BJ (cell line): ENCODE results near the gene CRKL. TPM values are rescaled to one million over a fixed set of nuclear protein-coding genes. Genes with fewer than 3 reads are reported as not detected.
A peak's percentile ranks its signal among the peaks of the same experiment; 100 is the strongest.

Experiments
- CTCF ChIA-PET: fragments of 350-600 bp; formaldehyde crosslinking; extraction: SDS; loops from one replicate; lab custom pipeline; 2021; ENCODE audit warnings: antibody characterized with exemption, inconsistent platforms; lab: Yijun Ruan, JAX
- POLR2A ChIA-PET: fragments of 300-600 bp; sonication (Branson Sonifier 250); formaldehyde crosslinking; extraction: SDS; loops from one replicate; lab custom pipeline; 2021; ENCODE audit warnings: antibody characterized with exemption; lab: Charles Lee
- DNase-seq: peaks from one replicate; pipeline ENCODE4 v3.0.0-alpha.2; 2011; ENCODE audit warnings: low read depth
- H3K27me3 ChIP-seq: 2 replicates; pipeline ENCODE4 v1.6.0; 2011; ENCODE audit warnings: low read length; ENCODE audit not compliant: control insufficient read depth, insufficient read depth
- H3K36me3 ChIP-seq: 2 replicates; pipeline ENCODE4 v1.5.1; 2011; ENCODE audit warnings: low read length; ENCODE audit not compliant: control insufficient read depth, insufficient read depth
- H3K4me3 ChIP-seq: 2 replicates; pipeline ENCODE4 v1.5.1; 2011; ENCODE audit warnings: low read depth, mild to moderate bottlenecking, control low read depth, low read length
- polyA plus RNA-seq: library from polyadenylated mRNA; depleted of rRNA; stranded (reverse); fragments of >200 nt; gene quantifications from 2 replicates; pipeline ENCODE4 v1.2.3, GENCODE V29; 2011
- TF ChIP-seq, protein P1 (sequence below): IDR thresholded peaks from 2 replicates; pipeline ENCODE4 v1.5.1; 2011; ENCODE audit warnings: low read depth, mild to moderate bottlenecking, control low read depth, inconsistent platforms, low read length, moderate library complexity; ENCODE audit not compliant: insufficient read depth

Gene CRKL
- polyA plus RNA-seq, 1 experiment = 14.7 TPM

DNA sequence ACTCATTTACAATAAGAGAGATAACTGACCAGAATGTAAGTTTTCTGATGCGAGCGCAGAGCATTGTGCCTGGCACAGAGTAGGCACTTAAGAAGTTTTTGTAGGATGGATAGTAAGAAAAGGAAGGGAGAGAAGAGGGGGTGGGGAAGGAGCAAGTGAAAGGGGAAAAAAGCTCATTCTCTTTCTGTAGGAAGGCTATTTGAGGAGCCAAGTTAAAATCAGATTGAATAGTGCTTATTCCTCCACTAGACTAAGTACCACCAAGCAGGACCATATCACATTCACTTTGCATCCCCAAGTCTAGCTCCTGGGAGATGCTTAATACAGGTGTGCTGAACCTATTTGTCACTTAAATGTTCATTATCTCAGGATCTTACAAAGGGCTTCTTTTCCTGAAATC, 14.1 kb upstream of the CRKL start:
- ChIA-PET POLR2A (no interaction called here), CTCF (interaction anchor here (0.8 to 3.9 kb wide), 2 partner anchors 18 to 54 kb away, joined by 4 to 18 read pairs; no protein-coding TSS in a partner anchor)
- Histone ChIP-seq H3K4me3 (no peak overlapping the region), H3K27me3 (no peaks in the 10 kb centered on the region), H3K36me3 (no peaks in the 10 kb centered on the region)
- DNase-seq = no peak
- TF ChIP-seq, protein P1, sequence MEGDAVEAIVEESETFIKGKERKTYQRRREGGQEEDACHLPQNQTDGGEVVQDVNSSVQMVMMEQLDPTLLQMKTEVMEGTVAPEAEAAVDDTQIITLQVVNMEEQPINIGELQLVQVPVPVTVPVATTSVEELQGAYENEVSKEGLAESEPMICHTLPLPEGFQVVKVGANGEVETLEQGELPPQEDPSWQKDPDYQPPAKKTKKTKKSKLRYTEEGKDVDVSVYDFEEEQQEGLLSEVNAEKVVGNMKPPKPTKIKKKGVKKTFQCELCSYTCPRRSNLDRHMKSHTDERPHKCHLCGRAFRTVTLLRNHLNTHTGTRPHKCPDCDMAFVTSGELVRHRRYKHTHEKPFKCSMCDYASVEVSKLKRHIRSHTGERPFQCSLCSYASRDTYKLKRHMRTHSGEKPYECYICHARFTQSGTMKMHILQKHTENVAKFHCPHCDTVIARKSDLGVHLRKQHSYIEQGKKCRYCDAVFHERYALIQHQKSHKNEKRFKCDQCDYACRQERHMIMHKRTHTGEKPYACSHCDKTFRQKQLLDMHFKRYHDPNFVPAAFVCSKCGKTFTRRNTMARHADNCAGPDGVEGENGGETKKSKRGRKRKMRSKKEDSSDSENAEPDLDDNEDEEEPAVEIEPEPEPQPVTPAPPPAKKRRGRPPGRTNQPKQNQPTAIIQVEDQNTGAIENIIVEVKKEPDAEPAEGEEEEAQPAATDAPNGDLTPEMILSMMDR = no peak

DNA sequence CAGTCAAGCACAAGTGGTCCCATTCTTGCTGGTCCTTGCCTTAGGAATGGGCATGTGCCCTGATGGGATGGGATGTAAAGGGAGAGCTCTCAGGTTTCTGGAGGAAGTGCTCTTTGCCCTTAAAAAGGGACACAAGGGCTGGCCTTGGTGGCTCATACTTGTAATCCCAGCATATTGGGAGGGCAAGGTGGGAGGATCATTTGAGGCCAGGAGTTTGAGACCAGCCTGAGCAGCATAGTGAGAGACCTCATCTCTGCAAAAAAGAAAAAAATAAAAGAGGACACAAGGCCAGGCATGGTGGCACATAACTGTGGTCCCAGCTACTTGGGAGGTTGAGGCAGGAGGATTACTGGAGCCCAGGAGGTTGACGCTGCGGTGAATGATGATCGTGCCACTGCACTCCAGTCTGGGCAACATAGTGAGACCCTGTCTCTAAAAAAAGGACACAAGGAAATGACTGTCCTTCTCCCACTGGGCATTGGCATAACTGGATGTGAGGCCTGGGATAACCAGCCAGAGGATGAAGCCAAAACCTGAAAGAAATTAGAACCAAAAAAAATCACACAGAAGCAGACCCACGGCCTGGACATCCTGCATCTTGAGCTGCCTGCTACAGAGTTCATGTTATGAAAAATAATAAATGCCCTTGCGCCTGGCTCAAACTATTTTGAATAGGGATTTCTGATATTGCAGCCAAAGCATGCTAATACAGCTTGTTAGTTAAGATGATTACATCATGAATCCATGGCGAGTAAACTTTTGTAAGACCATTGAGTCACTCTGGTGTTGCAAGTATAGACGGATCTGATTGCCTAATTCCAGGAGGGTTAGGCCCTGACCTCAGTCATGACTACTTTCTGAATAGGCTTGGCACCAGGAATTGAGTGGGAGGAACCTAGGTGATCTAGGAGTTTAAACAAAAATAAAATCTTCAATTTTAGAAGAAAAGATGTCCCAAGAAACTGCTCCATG, 12.9 kb upstream of the CRKL start:
- no peaks in the 10 kb centered on the region for H3K36me3 ChIP-seq
- H3K27me3 ChIP-seq = no peaks in the 10 kb centered on the region
- TF ChIP-seq, protein P1 = no peak
- H3K4me3 ChIP-seq = no peak overlapping the region
- POLR2A ChIA-PET = interaction anchor here (0.6 kb wide), 1 partner anchor 1375 kb away, joined by 4 read pairs; no protein-coding TSS in a partner anchor
- DNase-seq = peak; percentile 85
- CTCF ChIA-PET = interaction anchor here (0.8 to 3.9 kb wide), 4 partner anchors 13 to 58 kb away, joined by 3 to 18 read pairs (median 8); partner anchors contain the start of gene CRKL

DNA sequence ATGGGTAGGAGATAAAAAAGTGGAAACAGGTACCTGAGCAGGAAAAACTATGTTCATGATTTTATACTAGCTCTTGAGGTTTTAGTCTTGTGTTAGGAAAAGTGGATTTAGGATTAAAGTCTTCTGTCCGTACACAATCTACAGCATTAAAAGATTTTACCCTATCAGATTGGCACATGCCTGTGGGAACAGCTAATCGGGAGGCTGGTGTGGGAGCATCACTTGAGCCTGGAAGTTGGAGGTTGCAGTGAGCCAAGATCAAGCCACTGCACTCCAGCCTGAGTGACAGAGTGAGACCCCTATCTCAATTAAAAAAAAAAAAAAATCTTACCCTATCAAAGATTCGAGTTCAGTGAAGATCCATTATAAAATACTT, 12.2 kb upstream of the CRKL start:
- TF ChIP-seq, protein P1 = no peak
- POLR2A ChIA-PET = no interaction called here
- no peak overlapping the region for H3K4me3 ChIP-seq
- H3K27me3 ChIP-seq = no peaks in the 10 kb centered on the region
- DNase-seq = no peak
- CTCF ChIA-PET = interaction anchor here (1.0 to 3.9 kb wide), 3 partner anchors 12 to 58 kb away, joined by 3 to 18 read pairs (median 12); partner anchors contain the start of gene CRKL
- H3K36me3 ChIP-seq = no peaks in the 10 kb centered on the region

DNA sequence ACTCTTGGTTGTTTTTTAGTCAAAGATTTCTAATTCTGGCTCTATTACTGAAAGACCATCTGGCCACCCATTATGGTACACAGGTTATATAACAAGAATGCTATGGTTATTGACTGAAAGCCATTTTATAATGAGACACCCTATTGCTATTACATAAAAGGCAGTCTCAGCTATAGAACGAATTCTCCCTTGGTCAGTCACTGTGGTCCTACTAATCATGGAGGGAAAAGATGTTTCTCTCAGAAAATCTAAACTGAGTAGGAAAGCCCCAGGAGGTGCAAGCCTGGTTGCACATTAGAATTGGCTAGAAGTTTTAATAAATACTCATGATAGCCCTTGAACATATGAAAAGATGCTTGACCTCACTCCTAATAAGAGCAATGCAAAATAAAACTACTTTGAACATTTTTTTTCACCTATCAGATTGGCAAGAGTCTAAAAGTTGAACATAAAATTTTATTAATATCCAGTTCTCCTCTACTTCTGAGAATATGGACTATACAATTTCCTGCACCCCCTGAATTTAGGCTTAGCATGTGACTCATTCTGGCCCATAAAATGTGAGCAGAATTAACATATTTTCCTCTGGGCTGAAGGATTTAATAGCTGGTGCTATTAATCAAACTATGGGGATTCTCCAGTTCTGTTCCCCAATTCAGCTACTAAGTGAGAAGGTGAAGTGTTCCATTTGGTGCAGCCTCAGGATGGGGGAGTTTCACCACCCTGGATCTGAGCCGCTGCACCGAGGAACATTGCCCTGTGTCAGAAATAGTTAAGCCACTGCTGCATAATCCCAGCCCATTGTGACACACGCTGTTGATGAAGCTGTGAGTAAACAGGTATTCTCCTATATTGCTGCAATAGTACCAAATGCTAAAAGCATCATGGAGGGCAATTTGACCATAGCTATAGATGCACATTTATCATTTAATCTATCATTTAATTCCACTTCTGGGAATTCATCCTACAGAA, 11.5 kb upstream of the CRKL start:
- CTCF ChIA-PET = interaction anchor here (2.5 to 3.9 kb wide), 2 partner anchors 11 to 20 kb away, joined by 12 to 18 read pairs; partner anchors contain the start of gene CRKL

More for the DNA sequence above, 11.5 kb upstream of the CRKL start:
- H3K36me3 ChIP-seq = no peaks in the 10 kb centered on the region
- H3K4me3 ChIP-seq = no peak overlapping the region
- TF ChIP-seq, protein P1 = no peak
- POLR2A ChIA-PET = interaction anchor here (0.6 kb wide), 1 partner anchor 52 kb away, joined by 3 read pairs; no protein-coding TSS in a partner anchor
- H3K27me3 ChIP-seq = no peaks in the 10 kb centered on the region
- DNase-seq = no peak
